DOHH2 (cell line): Measurements from ENCODE around the gene GPR107.

Source experiments
- EZH2phosphoT487 ChIP-seq: fragments of 200-600 bp; sonication (generic); IDR thresholded peaks from 2 replicates; pipeline ENCODE4 v1.6.1; 2017; ENCODE audit warnings: borderline replicate concordance, mild to moderate bottlenecking, antibody characterized with exemption, low read length, moderate library complexity, mixed read lengths
- TF ChIP-seq, protein P1 (sequence below): fragments of 200-600 bp; sonication (generic); IDR thresholded peaks from one replicate; pipeline ENCODE4 v1.5.1; 2014; ENCODE audit warnings: antibody characterized with exemption, mild to moderate bottlenecking, low read depth, low read length; ENCODE audit not compliant: poor library complexity, severe bottlenecking

DNA sequence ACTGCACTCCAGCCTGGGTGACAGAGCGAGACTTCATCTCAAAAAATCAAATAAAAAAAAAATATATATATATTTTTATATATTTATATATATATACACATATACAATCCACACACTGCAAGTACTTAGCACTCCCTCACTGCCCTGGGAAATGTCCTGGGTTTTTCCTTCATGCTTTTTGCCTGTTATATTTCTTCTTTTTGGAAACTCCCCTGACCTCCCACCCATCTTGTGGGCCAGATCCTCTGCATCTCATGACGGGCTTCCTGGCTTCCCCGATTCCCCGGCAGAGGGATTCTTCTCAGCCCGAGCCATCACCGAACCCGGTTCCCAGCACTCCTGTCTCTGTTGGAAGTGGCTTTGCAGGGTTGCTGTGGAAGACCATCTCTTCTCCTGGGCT is 79.0 kb downstream of the GPR107 start:
- TF ChIP-seq, protein P1, sequence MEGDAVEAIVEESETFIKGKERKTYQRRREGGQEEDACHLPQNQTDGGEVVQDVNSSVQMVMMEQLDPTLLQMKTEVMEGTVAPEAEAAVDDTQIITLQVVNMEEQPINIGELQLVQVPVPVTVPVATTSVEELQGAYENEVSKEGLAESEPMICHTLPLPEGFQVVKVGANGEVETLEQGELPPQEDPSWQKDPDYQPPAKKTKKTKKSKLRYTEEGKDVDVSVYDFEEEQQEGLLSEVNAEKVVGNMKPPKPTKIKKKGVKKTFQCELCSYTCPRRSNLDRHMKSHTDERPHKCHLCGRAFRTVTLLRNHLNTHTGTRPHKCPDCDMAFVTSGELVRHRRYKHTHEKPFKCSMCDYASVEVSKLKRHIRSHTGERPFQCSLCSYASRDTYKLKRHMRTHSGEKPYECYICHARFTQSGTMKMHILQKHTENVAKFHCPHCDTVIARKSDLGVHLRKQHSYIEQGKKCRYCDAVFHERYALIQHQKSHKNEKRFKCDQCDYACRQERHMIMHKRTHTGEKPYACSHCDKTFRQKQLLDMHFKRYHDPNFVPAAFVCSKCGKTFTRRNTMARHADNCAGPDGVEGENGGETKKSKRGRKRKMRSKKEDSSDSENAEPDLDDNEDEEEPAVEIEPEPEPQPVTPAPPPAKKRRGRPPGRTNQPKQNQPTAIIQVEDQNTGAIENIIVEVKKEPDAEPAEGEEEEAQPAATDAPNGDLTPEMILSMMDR, result no peak
- no peak for TF ChIP-seq EZH2phosphoT487
